IPS-18c (cell line): ENCODE results near the gene HLA-B.
"Not testable (repeated sequence)": the region's sequence is repeated elsewhere in the genome, so short reads cannot be mapped to it uniquely, and the experiment has no call there.

Experiments used
- H3K4me3 ChIP-seq: 2 replicates; pipeline ENCODE4 v1.7.0; 2013; ENCODE audit warnings: low read depth, mild to moderate bottlenecking, low read length, moderate library complexity; ENCODE audit not compliant: insufficient read depth
- H3K9me3 ChIP-seq: one replicate; pipeline ENCODE4 v1.6.1; 2013; ENCODE audit warnings: mild to moderate bottlenecking, low read length, moderate library complexity; ENCODE audit not compliant: control insufficient read depth, insufficient read depth

Gene HLA-B

GRCh38 chr6:31356946-31357466, at the start of gene HLA-B:
HLA-B (minus strand) TSS chr6:31357179; CDS start chr6:31357158, 21 bp downstream.
- Histone ChIP-seq H3K9me3 (peaks cover 2% of the 10 kb centered on the region), H3K4me3 (peak within 1 kb of the TSS; percentile 81)

DNA sequence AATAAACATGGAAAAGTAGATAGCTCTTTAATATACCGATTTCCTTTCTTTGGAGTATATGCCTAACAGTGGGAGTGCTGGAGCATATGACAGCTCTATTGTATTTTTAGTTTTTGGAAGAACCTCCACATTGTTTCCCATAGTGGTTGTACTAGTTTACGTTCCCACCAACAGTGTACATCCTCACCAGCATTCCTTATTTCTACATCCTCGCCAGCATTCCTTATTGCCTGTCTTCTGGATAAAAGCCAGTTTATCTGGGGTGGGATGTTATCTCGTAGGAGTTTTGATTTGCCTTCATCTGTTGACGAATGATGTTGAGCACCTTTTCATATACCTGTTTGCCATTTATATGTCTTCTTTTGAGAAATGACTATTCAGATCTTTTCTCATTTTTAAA, 49.0 kb upstream of the HLA-B start:
- H3K4me3 ChIP-seq = no peak overlapping the region
- no peaks in the 10 kb centered on the region for H3K9me3 ChIP-seq

- H3K4me3 ChIP-seq = peak overlapping the region; percentile 78
- H3K9me3 ChIP-seq = not testable (repeated sequence)
Observed at GRCh38 chr6:31404061-31404364, 47.0 kb upstream of the HLA-B start.

DNA sequence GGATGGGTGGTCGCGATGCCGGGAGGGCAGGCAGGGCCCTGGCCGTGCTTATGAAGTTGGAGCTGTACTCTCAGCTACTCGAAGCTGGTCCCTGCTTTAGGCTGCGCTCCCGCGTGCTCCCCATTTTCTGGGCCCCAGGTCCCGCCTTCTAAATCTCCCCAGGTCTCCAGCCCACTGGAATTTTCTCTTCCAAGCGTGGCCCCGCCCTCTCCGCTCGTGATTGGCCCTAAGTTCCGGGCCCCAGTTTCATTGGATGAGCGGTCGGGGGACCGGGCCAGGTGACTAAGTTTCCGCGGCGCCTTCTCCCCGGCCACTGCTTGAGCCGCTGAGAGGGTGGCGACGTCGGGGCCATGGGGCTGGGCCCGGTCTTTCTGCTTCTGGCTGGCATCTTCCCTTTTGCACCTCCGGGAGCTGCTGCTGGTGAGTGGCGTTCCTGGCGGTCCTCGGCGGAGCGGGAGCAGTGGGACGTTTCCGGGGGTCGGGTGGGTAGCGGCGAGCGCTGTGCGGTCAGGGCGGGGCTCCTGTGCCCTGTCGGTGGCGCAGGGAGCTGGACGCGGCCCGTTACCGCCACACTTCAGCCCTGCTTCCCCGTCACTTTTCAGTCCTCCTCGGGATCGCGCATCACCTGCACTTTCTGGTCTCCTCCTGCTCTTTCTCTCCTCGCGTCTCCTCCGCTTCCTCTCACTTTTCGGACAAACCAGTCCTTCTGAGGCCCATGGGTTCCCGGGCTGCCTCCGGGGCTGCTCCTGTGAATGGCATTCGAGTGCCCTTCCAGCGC, 46.5 kb upstream of the HLA-B start, which contains the start of gene MICA:
Gene MICA (plus strand): TSS at position 313 of the 778 bp plus-strand sequence. CDS start 38 bp downstream, at position 351.
- no peaks in the 10 kb centered on the region for H3K9me3 ChIP-seq
- peak within 1 kb of the TSS; percentile 78 for H3K4me3 ChIP-seq

DNA sequence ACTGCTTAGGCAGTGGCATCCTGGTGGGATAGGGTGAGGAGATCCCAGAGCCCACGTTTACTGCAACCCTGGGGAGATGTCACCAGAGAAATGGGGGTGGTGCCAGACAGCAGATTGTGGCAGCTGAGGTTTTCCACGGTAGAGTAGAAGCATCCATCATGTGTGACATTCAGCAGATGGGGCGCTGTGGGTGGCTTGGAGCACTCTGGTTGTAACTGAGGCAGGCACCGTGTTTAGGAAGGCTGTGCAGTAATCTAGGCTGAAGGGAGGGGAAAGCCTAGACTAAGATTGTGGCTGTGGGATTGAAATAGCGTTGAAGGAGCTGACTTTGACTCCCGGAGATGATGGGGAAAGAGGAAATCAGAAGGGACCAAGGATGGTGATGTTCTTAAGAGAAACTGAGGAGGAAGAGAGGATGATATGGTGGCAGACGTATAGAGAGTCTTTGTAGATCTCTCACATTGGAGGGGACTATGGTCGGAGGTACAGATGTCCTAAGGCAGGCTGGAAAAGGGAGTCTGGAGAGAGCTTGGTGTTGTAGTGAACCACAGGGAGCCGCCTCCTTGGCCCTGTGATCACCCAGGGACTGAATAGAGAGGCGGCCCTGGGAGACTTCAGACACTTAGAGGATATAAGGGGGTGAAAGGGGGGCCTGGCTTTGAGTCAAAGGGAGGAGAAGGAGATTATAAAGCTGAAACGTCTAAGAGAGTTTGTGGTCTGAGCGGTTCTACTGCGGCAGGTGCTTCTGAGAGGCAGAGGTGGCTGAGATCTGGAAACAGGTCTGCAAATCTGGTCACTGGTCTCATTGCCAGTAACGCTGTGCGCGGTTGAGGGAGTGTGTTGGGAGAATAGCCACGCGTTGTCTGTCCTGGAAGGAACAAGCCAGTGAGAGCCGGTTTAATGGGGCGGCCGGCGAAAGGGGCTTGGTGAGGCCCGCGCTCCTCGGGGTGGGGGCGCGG, 45.6 kb upstream of the HLA-B start:
- Histone ChIP-seq H3K9me3 (no peaks in the 10 kb centered on the region), H3K4me3 (peak overlapping the region; percentile 78)

DNA sequence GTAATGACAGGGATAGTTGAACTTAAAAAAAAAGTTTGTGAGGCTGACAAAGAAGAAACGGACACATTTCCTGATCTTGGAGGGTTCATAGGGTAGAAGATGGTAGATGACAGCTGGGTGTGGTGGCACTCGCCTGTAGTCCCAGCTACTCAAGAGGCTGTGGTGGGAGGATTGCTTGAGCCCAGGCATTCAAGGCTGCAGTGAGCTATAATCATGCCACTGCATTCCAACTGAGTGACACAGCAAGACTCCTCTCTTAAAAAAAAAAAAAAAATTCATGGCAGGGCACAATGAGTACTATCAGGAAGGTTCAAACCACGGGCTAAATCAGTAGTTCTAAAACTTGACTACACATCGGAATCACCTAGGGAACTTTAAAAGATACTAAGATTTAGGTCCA, 44.4 kb upstream of the HLA-B start:
- H3K4me3 ChIP-seq = no peak overlapping the region; the same call in 1 of the 2 replicates
- no peaks in the 10 kb centered on the region for H3K9me3 ChIP-seq

DNA sequence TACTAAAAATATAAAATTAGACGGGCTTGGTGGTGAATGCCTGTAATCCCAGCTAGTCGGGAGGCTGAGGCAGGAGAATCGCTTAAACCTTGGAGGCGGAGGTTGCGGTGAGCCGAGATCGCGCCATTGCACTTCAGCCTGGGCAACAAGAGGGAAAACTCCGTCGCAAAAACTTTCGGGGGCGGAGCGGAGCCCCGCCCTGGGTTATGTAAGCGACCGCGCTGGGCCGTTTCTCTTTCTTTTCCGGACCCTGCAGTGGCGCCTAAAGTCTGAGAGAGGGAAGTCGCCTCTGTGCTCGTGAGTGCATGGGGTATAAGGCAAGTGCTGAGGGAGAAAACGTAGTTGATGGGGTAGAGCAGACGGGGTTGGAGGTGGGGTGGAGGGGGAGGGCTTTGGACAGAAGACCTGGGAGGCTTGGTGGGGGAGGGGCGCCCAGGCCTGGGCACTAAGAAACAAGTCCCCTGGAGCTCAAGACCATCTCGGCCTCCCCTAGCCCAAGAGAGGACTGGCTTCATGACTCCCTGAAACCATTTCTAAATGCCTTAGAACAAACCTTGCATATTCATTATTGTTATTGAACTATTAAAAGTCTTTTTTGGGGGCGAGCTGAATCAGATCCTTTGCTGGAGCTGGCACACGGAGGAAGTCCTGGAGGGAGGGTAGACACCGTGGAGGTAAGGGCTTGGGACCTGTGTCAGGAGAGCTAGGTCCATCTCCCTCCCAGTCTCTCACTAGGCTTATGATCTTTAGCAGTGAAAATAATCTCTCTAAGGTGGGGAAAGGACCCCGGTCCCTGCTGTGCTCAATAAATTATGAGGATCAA, 43.7 kb upstream of the HLA-B start:
- H3K4me3 ChIP-seq = peak overlapping the region; percentile 82
- no peaks in the 10 kb centered on the region for H3K9me3 ChIP-seq

DNA sequence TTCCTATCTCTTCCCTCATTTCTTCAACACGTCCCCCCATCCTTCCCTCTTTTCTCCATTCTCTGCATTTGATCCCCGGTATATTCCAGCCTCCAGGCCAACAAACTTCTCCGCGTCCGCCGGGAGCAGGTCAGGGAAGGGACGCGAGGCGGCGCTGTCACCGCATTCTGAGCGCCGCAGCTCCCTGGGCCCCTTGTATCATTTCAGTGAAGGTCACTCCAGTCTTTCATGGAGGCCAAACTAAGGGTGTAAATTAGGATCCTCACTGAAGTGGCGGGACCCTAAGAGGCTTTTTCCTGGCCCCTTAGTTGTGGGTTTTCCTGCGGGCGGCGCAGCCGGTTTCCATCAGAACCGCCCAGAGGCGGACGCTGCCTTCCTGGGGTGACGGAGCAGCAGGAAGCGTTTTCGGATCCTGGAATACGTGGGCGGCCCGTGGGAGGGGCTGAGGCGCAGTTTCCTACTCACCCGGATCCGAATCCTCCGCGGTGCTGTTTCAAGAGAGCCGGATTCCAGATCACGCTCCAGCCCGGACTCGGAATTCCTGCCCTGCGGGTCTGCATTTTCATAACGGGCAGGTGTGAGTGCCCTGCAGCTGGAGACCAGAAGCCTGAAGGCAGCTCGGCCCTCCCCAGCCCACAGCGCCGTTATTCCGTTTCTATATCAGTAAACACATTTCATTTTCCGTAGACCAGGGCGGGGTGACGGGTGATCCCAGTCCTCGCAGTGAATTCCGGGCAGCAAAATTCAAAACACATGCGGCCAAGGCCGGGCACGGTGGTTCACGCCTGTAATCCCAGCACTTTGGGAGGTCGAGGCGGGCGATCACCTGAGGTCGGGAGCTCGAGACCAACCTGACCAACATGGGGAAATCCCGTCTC, 42.8 kb upstream of the HLA-B start:
- Histone ChIP-seq H3K9me3 (no peaks in the 10 kb centered on the region), H3K4me3 (peak overlapping the region; percentile 82)

DNA sequence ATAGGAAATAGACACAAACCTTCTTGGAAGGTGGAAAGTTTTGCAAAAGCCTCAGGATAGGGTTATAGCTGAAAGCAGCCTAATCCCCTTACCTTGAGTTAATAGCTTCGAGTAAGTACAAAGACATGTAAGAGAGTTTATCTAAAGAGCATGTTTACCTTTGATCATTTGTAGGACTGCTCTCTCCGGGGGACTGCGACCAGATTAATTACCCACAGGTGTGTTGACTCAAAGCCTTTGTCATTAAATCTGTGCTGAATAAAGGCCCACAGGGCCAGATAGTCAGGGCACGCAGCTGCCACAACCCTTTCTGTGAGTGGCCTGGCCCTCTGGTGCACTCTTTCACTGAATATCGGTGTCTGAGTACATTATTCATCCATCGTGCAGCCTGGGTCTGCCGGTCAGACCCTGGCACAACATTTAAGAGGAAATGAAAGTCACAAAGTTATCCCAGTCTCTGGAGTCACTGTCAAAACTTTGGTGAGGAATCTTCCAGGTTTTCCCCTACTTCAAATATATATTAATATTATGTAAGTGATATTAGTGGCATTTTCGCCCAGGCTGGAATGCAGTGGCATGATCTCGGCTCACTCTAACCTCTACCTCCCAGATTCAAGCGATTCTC, 41.0 kb upstream of the HLA-B start:
- Histone ChIP-seq H3K9me3 (no peaks in the 10 kb centered on the region), H3K4me3 (no peak overlapping the region)

DNA sequence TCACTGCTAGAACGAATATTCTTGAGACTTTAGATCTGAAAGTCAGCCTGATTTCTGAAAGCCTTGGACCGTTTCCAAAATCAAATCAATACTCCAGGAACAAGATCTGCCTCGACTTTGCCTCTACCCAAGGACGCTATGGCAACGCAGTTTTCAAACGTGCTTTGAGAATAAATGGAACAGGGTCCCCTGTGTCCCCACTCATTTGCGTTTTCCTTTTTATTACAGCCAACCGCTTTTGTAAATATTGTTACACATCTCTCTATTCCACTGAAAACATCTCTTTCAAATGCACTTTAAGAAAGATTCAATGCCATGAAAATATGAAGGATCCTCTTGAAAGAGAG, 40.1 kb upstream of the HLA-B start:
- H3K9me3 ChIP-seq, H3K4me3 ChIP-seq: not testable (repeated sequence)

DNA sequence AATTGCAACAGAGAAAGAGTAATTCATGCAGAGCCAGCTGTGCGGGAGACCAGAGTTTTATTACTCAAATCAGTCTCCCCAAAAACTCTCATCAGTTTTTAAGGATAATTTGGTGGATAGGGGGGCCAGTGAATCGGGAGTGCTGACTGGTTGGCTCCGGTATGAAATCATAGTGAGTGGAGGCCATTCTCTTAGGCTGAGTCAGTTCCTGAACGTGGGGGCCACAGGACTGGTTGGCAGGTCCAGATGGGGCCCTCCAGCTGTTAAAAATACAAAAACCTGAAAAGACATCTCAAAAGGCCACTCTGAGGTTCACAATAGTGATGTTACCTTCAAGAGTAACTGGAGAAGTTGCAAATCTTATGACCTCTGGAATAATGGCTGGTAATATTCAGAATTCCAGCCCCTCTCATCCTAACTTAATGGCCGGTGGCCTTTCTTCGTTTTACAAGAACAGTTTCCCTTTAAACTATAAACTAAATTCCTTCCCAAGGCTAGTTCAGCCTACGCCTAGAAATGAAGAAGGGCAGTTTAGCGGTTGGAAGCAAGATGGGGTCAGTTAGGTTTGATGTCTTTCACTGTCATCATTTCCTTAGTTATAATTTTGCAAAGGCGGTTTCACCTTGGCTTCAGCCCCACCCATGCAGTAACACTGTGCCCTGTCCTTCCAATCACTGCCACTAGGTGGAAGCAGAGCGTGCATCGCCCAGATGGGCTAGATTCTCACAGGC, 39.6 kb upstream of the HLA-B start:
- no peak overlapping the region for H3K4me3 ChIP-seq
- H3K9me3 ChIP-seq = no peaks in the 10 kb centered on the region

GRCh38 chr6:31395832-31396231, 38.9 kb upstream of the HLA-B start:
- H3K4me3 ChIP-seq = no peak overlapping the region
- H3K9me3 ChIP-seq = no peaks in the 10 kb centered on the region

DNA sequence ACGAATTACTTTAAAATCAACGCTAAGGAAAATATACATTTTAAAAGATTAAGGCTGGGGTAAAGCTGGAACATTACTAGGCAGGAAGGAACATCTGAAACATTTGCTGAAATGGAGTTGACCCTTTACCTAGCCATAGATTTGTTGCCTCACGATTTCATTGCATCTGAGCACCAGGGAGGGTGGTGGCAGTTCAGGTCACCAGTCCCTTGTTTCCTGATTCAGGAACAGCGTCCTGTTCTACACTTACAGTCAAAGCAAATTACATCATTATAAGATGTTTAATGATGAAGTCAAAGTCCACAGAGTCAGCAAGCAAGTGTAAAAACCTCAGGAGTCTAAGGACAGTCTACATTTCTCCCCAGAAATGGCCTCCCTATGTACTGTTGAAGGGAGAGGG, 37.4 kb upstream of the HLA-B start:
- Histone ChIP-seq H3K9me3 (no peaks in the 10 kb centered on the region), H3K4me3 (no peak overlapping the region)

GRCh38 chr6:31393932-31394331, 37.0 kb upstream of the HLA-B start:
- Histone ChIP-seq H3K4me3 (no peak overlapping the region), H3K9me3 (no peaks in the 10 kb centered on the region)

DNA sequence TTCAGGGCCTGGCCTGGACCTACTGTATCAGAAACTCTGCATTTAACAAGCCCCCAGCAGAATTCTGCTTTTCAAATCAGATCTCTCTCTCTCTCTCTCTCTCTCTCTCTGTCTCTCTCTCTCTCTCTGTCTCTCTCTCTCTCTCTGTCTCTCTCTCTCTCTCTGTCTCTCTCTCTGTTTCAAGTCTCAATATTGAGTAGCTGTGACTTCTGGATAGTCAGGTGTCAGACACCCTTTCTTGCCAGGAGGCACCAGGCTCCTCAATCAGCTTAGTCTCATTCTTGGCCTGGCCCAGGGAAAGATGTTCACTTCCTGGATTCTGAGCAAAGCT, 32.8 kb upstream of the HLA-B start:
- not testable (repeated sequence) for H3K4me3 ChIP-seq, H3K9me3 ChIP-seq
